HepG2 (cell line): ENCODE measurements around the gene PBX4. TPM values are rescaled to one million over a fixed set of nuclear protein-coding genes. Genes with fewer than 3 reads are reported as not detected.
A peak's percentile ranks its signal among the peaks of the same experiment; 100 is the strongest.

Source experiments
- CREBL2 ChIP-seq: sonication (generic); formaldehyde crosslinking; IDR thresholded peaks from 2 replicates; pipeline ENCODE4 v1.8.1; 2023; ENCODE audit warnings: missing genetic modification reagents, mild to moderate bottlenecking, borderline replicate concordance
- FLYWCH1 ChIP-seq: sonication (generic); formaldehyde crosslinking; IDR thresholded peaks from 2 replicates; pipeline ENCODE4 v1.8.1; 2023; ENCODE audit warnings: mild to moderate bottlenecking, missing genetic modification reagents
- JUN ChIP-seq: sonication (generic); formaldehyde crosslinking; IDR thresholded peaks from 2 replicates; pipeline ENCODE4 v1.4.0; 2020; ENCODE audit warnings: mild to moderate bottlenecking, missing genetic modification reagents
- KIAA2018 ChIP-seq: sonication (generic); formaldehyde crosslinking; IDR thresholded peaks from 2 replicates; pipeline ENCODE4 v1.5.0; 2020; ENCODE audit warnings: mild to moderate bottlenecking, missing genetic modification reagents, borderline replicate concordance
- MIER3 ChIP-seq: IDR thresholded peaks from 2 replicates; pipeline ENCODE4 v1.6.1; 2016; ENCODE audit warnings: missing compliant biosample characterization, borderline replicate concordance
- NFATC3 ChIP-seq: sonication (generic); formaldehyde crosslinking; IDR thresholded peaks from 2 replicates; pipeline ENCODE4 v1.5.1; 2020; ENCODE audit warnings: mild to moderate bottlenecking, missing genetic modification reagents
- NFIB ChIP-seq: sonication (generic); formaldehyde crosslinking; IDR thresholded peaks from 2 replicates; pipeline ENCODE4 v1.9.0; 2021; ENCODE audit warnings: missing genetic modification reagents, mild to moderate bottlenecking, borderline replicate concordance
- RBM22 ChIP-seq: fragments of 200-400 bp; formaldehyde crosslinking; optimal IDR thresholded peaks from 2 replicates; pipeline ENCODE3; 2017; ENCODE audit warnings: mild to moderate bottlenecking, low read length, moderate library complexity
- SIX4 ChIP-seq: sonication (generic); formaldehyde crosslinking; IDR thresholded peaks from 2 replicates; pipeline ENCODE4 v1.4.0; 2020; ENCODE audit warnings: missing genetic modification reagents
- TAF15 ChIP-seq: fragments of 200-400 bp; formaldehyde crosslinking; IDR thresholded peaks from one replicate; pipeline ENCODE4 v1.6.1; 2018; ENCODE audit warnings: mild to moderate bottlenecking, low read depth, low read length; ENCODE audit not compliant: poor library complexity, severe bottlenecking
- TFDP1 ChIP-seq: IDR thresholded peaks from 2 replicates; pipeline ENCODE4 v1.6.1; 2016; ENCODE audit warnings: missing compliant biosample characterization, missing genetic modification reagents, borderline replicate concordance
- ZIK1 ChIP-seq: sonication (generic); formaldehyde crosslinking; IDR thresholded peaks from 2 replicates; pipeline ENCODE4 v1.5.0; 2020; ENCODE audit warnings: mild to moderate bottlenecking, low read depth, missing genetic modification reagents, borderline replicate concordance
- ZNF12 ChIP-seq: sonication (generic); formaldehyde crosslinking; IDR thresholded peaks from 2 replicates; pipeline ENCODE4 v1.5.0; 2020; ENCODE audit warnings: missing genetic modification reagents
- ZNF160 ChIP-seq: sonication (generic); formaldehyde crosslinking; IDR thresholded peaks from 2 replicates; pipeline ENCODE4 v1.8.0; 2022; ENCODE audit warnings: mild to moderate bottlenecking, inconsistent platforms, missing genetic modification reagents
- ZNF281 ChIP-seq: sonication (generic); formaldehyde crosslinking; IDR thresholded peaks from 2 replicates; pipeline ENCODE4 v1.4.0; 2020; ENCODE audit warnings: missing genetic modification reagents, borderline replicate concordance
- ZNF878 ChIP-seq: sonication (generic); formaldehyde crosslinking; IDR thresholded peaks from 2 replicates; pipeline ENCODE4 v1.8.1; 2023; ENCODE audit warnings: mild to moderate bottlenecking, missing genetic modification reagents, moderate library complexity
- polyA plus RNA-seq, 8 experiments: library from polyadenylated mRNA; depleted of rRNA in 3 of 8; stranded (reverse) in 7 of 8; unstranded in 1 of 8; fragments of >200 nt; fragmentation: Illumina TruSeq in 4 of 8; extraction: Trizol in 4 of 8; gene quantifications; 2 replicates each; pipeline versions ENCODE4 v1.2.1 to v1.2.3, GENCODE V29; 2011 to 2016; ENCODE audit warnings: low read depth in 4 of 8, missing spikeins in 1 of 8, mixed read lengths in 1 of 8; ENCODE audit not compliant: insufficient read depth in 1 of 8
- total RNA-seq, 5 experiments: library from RNA; depleted of rRNA; stranded (reverse); fragments of >200 nt; fragmentation: Illumina TruSeq; extraction: Trizol; gene quantifications; 2 replicates each; pipeline ENCODE4 v1.2.3, GENCODE V29; 2016; ENCODE audit warnings: low read depth in 1 of 5

Gene PBX4
- total and polyA plus RNA-seq, 2 of the 13 experiments (the other 11 are each of a cell fraction or from before 2014, with no cell fraction given): not detected

GRCh38 chr19:19515642-19516519, 102.6 kb downstream of the PBX4 start, which contains the start of gene NDUFA13 (continued):
- TF ChIP-seq KIAA2018 (no peak), TFDP1 (CRISPR knock-in tag) (peak; percentile 86), JUN (CRISPR knock-in tag) (peak; percentile 52; the same call in 1 of the 2 replicates), FLYWCH1 (no peak), TAF15 (peak; percentile 79), ZIK1 (no peak; the same call in 1 of the 2 replicates), ZNF12 (CRISPR knock-in tag) (peak; percentile 46; the same call in 1 of the 2 replicates), ZNF160 (no peak), ZNF281 (no peak), ZNF878 (CRISPR knock-in tag) (peak; percentile 16; the same call in 1 of the 2 replicates), NFIB (CRISPR knock-in tag) (no peak), CREBL2 (CRISPR knock-in tag) (peak; percentile 28; the same call in 1 of the 2 replicates), SIX4 (CRISPR knock-in tag) (no peak), MIER3 (CRISPR knock-in tag) (peak; percentile 77; the same call in 1 of the 2 replicates), NFATC3 (CRISPR knock-in tag) (0 out of 2 replicates have a peak, but pooled peaks have one; percentile 38), RBM22 (no peak)
